Suprapubic skin (tissue), 4 donors: Measurements from ENCODE around the gene GLT8D1. TPM values are rescaled to one million over a fixed set of nuclear protein-coding genes. Genes with fewer than 3 reads are reported as not detected.
"Not testable (repeated sequence)": the region's sequence is repeated elsewhere in the genome, so short reads cannot be mapped to it uniquely, and the experiment has no call there.

Experiments
- DNase-seq, 2 donors: peaks; one replicate each; pipeline ENCODE4 v3.0.0-alpha.2; 2019; ENCODE audit warnings: low spot score in 2 of 2
- H3K27ac ChIP-seq: fragments of 200-600 bp; sonication (generic); one replicate; pipeline ENCODE4 v1.5.1; 2019
- H3K27me3 ChIP-seq: fragments of 200-600 bp; sonication (generic); one replicate; pipeline ENCODE4 v1.5.1; 2019
- H3K36me3 ChIP-seq: fragments of 200-600 bp; sonication (generic); one replicate; pipeline ENCODE4 v1.5.1; 2019
- H3K4me1 ChIP-seq: fragments of 200-600 bp; sonication (generic); one replicate; pipeline ENCODE4 v1.5.1; 2019
- H3K4me3 ChIP-seq: fragments of 200-600 bp; sonication (generic); one replicate; pipeline ENCODE4 v1.5.1; 2019; ENCODE audit warnings: mild to moderate bottlenecking
- H3K9me3 ChIP-seq: fragments of 200-600 bp; sonication (generic); one replicate; pipeline ENCODE4 v1.5.1; 2019
- CTCF ChIP-seq, 2 donors: fragments of 200-600 bp in 1 of 2; fragments of 450-650 bp in 1 of 2; sonication (generic) in 1 of 2; IDR thresholded peaks; one replicate each; pipeline ENCODE4 v1.5.1; 2016 to 2019; ENCODE audit warnings: antibody characterized with exemption in 2 of 2, mild to moderate bottlenecking in 1 of 2, moderate library complexity in 1 of 2
- EP300 ChIP-seq: sonication (generic); formaldehyde crosslinking; IDR thresholded peaks from one replicate; pipeline ENCODE4 v1.6.1; 2017; ENCODE audit warnings: antibody characterized with exemption
- POLR2A ChIP-seq, 2 donors: fragments of 450-650 bp; IDR thresholded peaks; one replicate each; pipeline ENCODE4 v1.6.1; 2017; ENCODE audit warnings: antibody characterized with exemption in 2 of 2, mild to moderate bottlenecking in 2 of 2, moderate library complexity in 2 of 2
- POLR2AphosphoS5 ChIP-seq, 3 donors: sonication (generic); formaldehyde crosslinking; IDR thresholded peaks; one replicate each; pipeline ENCODE4 v1.6.1; 2017; ENCODE audit warnings: antibody characterized with exemption in 3 of 3
- WGBS: methylation state at CpG from one replicate; pipeline ENCODE4 v1.1.5; 2018; 5-methylcytosine and 5-hydroxymethylcytosine counted together
- total RNA-seq, 4 donors: library from RNA; depleted of rRNA; stranded (reverse); fragments of >200 nt; gene quantifications; one replicate each; pipeline ENCODE4 v1.1.0, GENCODE V29; 2016

The GLT8D1 gene
- total RNA-seq, 4 donors from 2014 or later: 24.1 to 43.9 (median 28.7) TPM

- peaks cover 36% of the 10 kb centered on the region for H3K36me3 ChIP-seq
- no peak for TF ChIP-seq CTCF (IDR thresholded peaks at IDR 0.05)
- no peak for TF ChIP-seq EP300
- TF ChIP-seq POLR2A (IDR thresholded peaks at IDR 0.05): no peak
- TF ChIP-seq POLR2AphosphoS5 (IDR thresholded peaks at IDR 0.05): no peak
- WGBS: 48% methylated on average over 1 of the region's 1 CpG
Measured at GRCh38 chr3:52679811-52680210, 25.8 kb downstream of the GLT8D1 start.

GRCh38 chr3:52679199-52679538 is 26.4 kb downstream of the GLT8D1 start:
- Histone ChIP-seq H3K36me3 (peaks cover 40% of the 10 kb centered on the region), H3K4me3 (no peak overlapping the region), H3K27ac (peak overlapping the region; percentile 29)

More at GRCh38 chr3:52679811-52680210, 25.8 kb downstream of the GLT8D1 start:
- Histone ChIP-seq H3K4me3 (no peak overlapping the region), H3K27ac (peak overlapping the region; percentile 29), H3K9me3 (no peaks in the 10 kb centered on the region), H3K4me1 (peaks cover 59% of the 10 kb centered on the region), H3K27me3 (no peaks in the 10 kb centered on the region)
- DNase-seq: no peak

GRCh38 chr3:52678265-52679198 is 27.1 kb downstream of the GLT8D1 start:
- Histone ChIP-seq H3K9me3 (no peaks in the 10 kb centered on the region), H3K4me1 (peaks cover 47% of the 10 kb centered on the region), H3K36me3 (peaks cover 46% of the 10 kb centered on the region), H3K27ac (no peak overlapping the region), H3K27me3 (no peaks in the 10 kb centered on the region), H3K4me3 (no peak overlapping the region)
- TF ChIP-seq POLR2AphosphoS5 (IDR thresholded peaks at IDR 0.05) (no peak), POLR2A (IDR thresholded peaks at IDR 0.05) (no peak), EP300 (no peak), CTCF (IDR thresholded peaks at IDR 0.05) (no peak)
- 89% methylated on average over 6 of the region's 6 CpGs for WGBS
- DNase-seq: no peak

More at GRCh38 chr3:52679199-52679538, 26.4 kb downstream of the GLT8D1 start:
- 75% methylated on average over 3 of the region's 3 CpGs for WGBS
- Histone ChIP-seq H3K4me1 (peaks cover 53% of the 10 kb centered on the region), H3K9me3 (no peaks in the 10 kb centered on the region), H3K27me3 (no peaks in the 10 kb centered on the region)
- DNase-seq: no peak
- TF ChIP-seq CTCF (IDR thresholded peaks at IDR 0.05): no peak
- TF ChIP-seq EP300: no peak

- not testable (repeated sequence) for H3K27me3 ChIP-seq, H3K27ac ChIP-seq, DNase-seq, H3K4me3 ChIP-seq, H3K9me3 ChIP-seq
- peaks cover 32% of the 10 kb centered on the region for H3K4me1 ChIP-seq
- H3K36me3 ChIP-seq: peaks cover 57% of the 10 kb centered on the region
- 87% methylated on average over 3 of the region's 3 CpGs for WGBS
Measured at GRCh38 chr3:52676201-52676600, 29.4 kb downstream of the GLT8D1 start.

- peaks cover 58% of the 10 kb centered on the region for H3K36me3 ChIP-seq
- peak overlapping the region; percentile 35 for H3K27ac ChIP-seq
- TF ChIP-seq POLR2AphosphoS5 (IDR thresholded peaks at IDR 0.05) (no peak), CTCF (IDR thresholded peaks at IDR 0.05) (no peak), POLR2A (IDR thresholded peaks at IDR 0.05) (no peak), EP300 (no peak)
Measured at GRCh38 chr3:52671676-52672075, 33.9 kb downstream of the GLT8D1 start.

More at GRCh38 chr3:52671676-52672075, 33.9 kb downstream of the GLT8D1 start:
- 46% methylated on average over 1 of the region's 1 CpG for WGBS
- Histone ChIP-seq H3K9me3 (no peaks in the 10 kb centered on the region), H3K4me3 (no peak overlapping the region), H3K4me1 (peaks cover 15% of the 10 kb centered on the region), H3K27me3 (no peaks in the 10 kb centered on the region)
- no peak for DNase-seq
